Measurements from ENCODE around the gene TMEM234. TPM values are rescaled to one million over a fixed set of nuclear protein-coding genes. Genes with fewer than 3 reads are reported as not detected.
A peak's percentile ranks its signal among the peaks of the same experiment; 100 is the strongest.

Gene TMEM234
- polyA plus RNA-seq, 2 of the 4 experiments (the other 2 are of a cell fraction), result 8.4 to 12.1 TPM

GRCh38 chr1:32219022-32219421 is 3.1 kb downstream of the TMEM234 start (continued):
- no peak for TF ChIP-seq CTCF (IDR thresholded peaks at IDR 0.05)
- TF ChIP-seq EHMT2 (IDR thresholded peaks at IDR 0.05; ENCODE audit: low read depth), result no peak
- TF ChIP-seq HOXB13 (CRISPR knock-in tag; IDR thresholded peaks at IDR 0.05; ENCODE audit: low read depth), result no peak
- TF ChIP-seq RARB (CRISPR knock-in tag; IDR thresholded peaks at IDR 0.05), result no peak
- no peak for TF ChIP-seq JUNB (IDR thresholded peaks at IDR 0.05)
- TF ChIP-seq PBX3 (IDR thresholded peaks at IDR 0.05), result no peak
- TF ChIP-seq CHD4 (IDR thresholded peaks at IDR 0.05; ENCODE audit: borderline replicate concordance), result no peak
- no peak for TF ChIP-seq MYC (IDR thresholded peaks at IDR 0.05; ENCODE audit: borderline replicate concordance, low read length)

- DNase-seq (ENCODE audit: low read depth in 1 of 2, low spot score in 1 of 2) (no peak), FAIRE-seq (no peak), ATAC-seq (no peak)
- Histone ChIP-seq H3K4me1 (peaks cover 8% of the 10 kb centered on the region; the same call in 2 of the 3 replicates), H3K4me3 (no peak overlapping the region), H3K9me3 (no peaks in the 10 kb centered on the region), H3K4me2 (no peak overlapping the region), H3K27ac (no peak overlapping the region)
- ChIA-PET POLR2A (interaction anchor here (1.4 to 1.8 kb wide), 3 partner anchors 25 to 119 kb away, joined by 3 to 10 read pairs (median 8); partner anchors contain the start of genes MARCKSL1 and TXLNA), CTCF (interaction anchor here (0.5 to 10.4 kb wide), 23 partner anchors 10 to 198 kb away, joined by 3 to 96 read pairs (median 6); partner anchors contain the start of genes CCDC28B, FAM167B, IQCC and LCK)
- TF ChIP-seq FOSB (CRISPR knock-in tag; IDR thresholded peaks at IDR 0.05) (no peak), GATA3 (IDR thresholded peaks at IDR 0.05; ENCODE audit: borderline replicate concordance) (no peak)
- WGBS (ENCODE audit: missing lambda C conversion rate), result 92% methylated on average over 5 of the region's 5 CpGs
These were observed 5.6 kb downstream of the TMEM234 start for GRCh38 chr1:32216566-32216965.

- peaks cover 3% of the 10 kb centered on the region; the same call in 2 of the 3 replicates for H3K4me1 ChIP-seq
- FAIRE-seq (no peak), DNase-seq (ENCODE audit: low read depth in 1 of 2, low spot score in 1 of 2) (peak; percentile 61 to 62), ATAC-seq (peak; percentile 94 to 96)
- TF ChIP-seq RAD21 (conservative IDR thresholded peaks at IDR 0.05 in 1 of 2, IDR thresholded peaks at IDR 0.05 in 1 of 2), result peak; percentile 65 to 75
- peak; percentile 64 for TF ChIP-seq CTCF (IDR thresholded peaks at IDR 0.05)
- TF ChIP-seq CHD4 (IDR thresholded peaks at IDR 0.05; ENCODE audit: borderline replicate concordance), result no peak
- TF ChIP-seq SMC3 (IDR thresholded peaks at IDR 0.05), result peak; percentile 64
- H3K4me3 ChIP-seq, result no peak overlapping the region
- no peaks in the 10 kb centered on the region for H3K9me3 ChIP-seq
- 88% methylated on average over 10 of the region's 10 CpGs for WGBS (ENCODE audit: missing lambda C conversion rate)
- ChIA-PET CTCF (interaction anchor here (0.5 to 10.4 kb wide), 46 partner anchors 10 to 208 kb away, joined by 3 to 96 read pairs (median 4); partner anchors contain the start of genes CCDC28B, FAM167B, HDAC1 and IQCC), POLR2A (interaction anchor here (1.0 to 1.8 kb wide), 4 partner anchors 19 to 120 kb away, joined by 3 to 10 read pairs (median 6); partner anchors contain the start of genes MARCKSL1 and TXLNA)
- H3K27ac ChIP-seq, result no peak overlapping the region
- H3K4me2 ChIP-seq, result no peak overlapping the region
These were observed 6.3 kb downstream of the TMEM234 start for GRCh38 chr1:32215629-32216480.

Measured in A549 (cell line).